A673 (cell line): ENCODE data around the gene CLDN18.

Experiments
- CTCF ChIP-seq: fragments of 300-800, 200-600 bp; sonication (generic); conservative IDR thresholded peaks from 2 replicates; pipeline ENCODE4 v1.5.1; 2017; ENCODE audit warnings: low read depth, mild to moderate bottlenecking, antibody characterized with exemption, low read length, moderate library complexity, mixed read lengths
- EZH2 ChIP-seq: fragments of 200-600 bp; sonication (generic); IDR thresholded peaks from 2 replicates; pipeline ENCODE4 v1.6.1; 2017; ENCODE audit warnings: borderline replicate concordance, low read depth, mild to moderate bottlenecking, mixed read lengths, antibody characterized with exemption, low read length; ENCODE audit not compliant: poor library complexity, severe bottlenecking

- TF ChIP-seq CTCF (no peak), EZH2 (no peak)
These were observed 1.8 kb downstream of the CLDN18 start for GRCh38 chr3:138011722-138012121.
